VCaP (cell line): ENCODE results near the gene DUSP6.
"Not testable (repeated sequence)": the region's sequence is repeated elsewhere in the genome, so short reads cannot be mapped to it uniquely, and the experiment has no call there.

Experiments
- H3K27ac ChIP-seq: fragments of 450-650 bp; 2 replicates; pipeline ENCODE4 v1.5.1; 2017
- CTCF ChIP-seq: fragments of 450-650 bp; conservative IDR thresholded peaks from 2 replicates; pipeline ENCODE4 v1.5.1; 2017; ENCODE audit warnings: mild to moderate bottlenecking, moderate library complexity

DUSP6 gene

GRCh38 chr12:89345830-89346740, 6.2 kb downstream of the DUSP6 start:
- peak overlapping the region; percentile 54 for H3K27ac ChIP-seq

DNA sequence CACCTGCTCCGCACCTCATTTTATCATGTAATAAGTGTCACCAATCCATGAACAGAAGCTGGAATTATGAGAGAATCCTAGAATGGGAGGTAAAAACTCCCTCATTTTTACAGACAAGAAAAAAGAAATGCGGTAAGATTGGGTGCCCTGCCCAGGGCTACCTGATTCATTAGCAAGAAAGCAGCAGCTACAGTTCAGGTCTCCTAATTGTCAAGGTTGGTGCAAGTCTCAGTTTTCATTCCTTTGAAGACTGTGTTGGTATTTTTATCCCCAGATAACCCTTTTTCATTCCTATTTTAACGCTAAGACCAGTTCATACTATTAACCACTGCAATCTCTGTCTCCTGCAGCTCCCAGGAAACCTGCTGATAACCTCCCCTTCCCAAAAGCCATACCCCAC, 6.9 kb downstream of the DUSP6 start:
- peak overlapping the region; percentile 54; the same call in 1 of the 2 replicates for H3K27ac ChIP-seq
- no peak for TF ChIP-seq CTCF

More at GRCh38 chr12:89345830-89346740, 6.2 kb downstream of the DUSP6 start:
- TF ChIP-seq CTCF: no peak

DNA sequence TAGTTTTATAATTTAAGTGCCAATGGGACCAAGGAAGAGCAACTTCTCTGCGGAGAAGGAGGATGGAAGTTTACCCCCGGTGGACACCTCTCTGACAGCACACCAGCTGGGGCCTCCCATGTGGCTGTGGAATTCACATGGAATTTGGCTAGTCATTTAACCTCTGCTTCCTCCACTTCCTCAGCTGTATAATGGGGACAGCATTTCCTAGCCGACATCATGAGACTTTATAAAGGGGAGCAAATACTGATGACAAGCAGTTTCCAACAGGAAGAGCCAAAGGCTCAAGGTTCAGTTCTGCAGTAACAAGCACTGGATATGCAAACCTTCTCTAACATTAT, 7.5 kb downstream of the DUSP6 start:
- H3K27ac ChIP-seq: no peak overlapping the region
- no peak for TF ChIP-seq CTCF

GRCh38 chr12:89344043-89344861, 8.0 kb downstream of the DUSP6 start:
- no peak for TF ChIP-seq CTCF

DNA sequence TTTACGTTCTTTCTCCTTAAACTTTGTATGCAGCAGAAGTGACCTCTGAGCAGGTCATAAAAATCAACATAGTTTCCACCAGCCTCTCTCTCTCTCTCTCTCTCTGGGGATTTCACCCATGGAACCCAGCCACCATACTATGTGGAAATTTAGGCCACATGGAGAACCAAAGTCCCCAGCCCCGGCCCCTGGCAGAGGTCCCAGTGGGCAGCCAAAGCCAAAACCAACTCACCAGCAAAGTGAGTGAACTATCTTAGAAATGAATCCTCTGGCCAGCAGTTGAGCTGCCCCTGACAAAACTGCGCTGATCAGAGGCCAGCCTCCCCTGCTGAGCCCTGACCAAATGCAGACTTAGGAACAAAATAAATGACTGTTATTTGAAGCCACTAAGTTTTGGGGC, 9.2 kb downstream of the DUSP6 start:
- no peak for TF ChIP-seq CTCF
- no peak overlapping the region for H3K27ac ChIP-seq

More at GRCh38 chr12:89344043-89344861, 8.0 kb downstream of the DUSP6 start:
- no peak overlapping the region for H3K27ac ChIP-seq

DNA sequence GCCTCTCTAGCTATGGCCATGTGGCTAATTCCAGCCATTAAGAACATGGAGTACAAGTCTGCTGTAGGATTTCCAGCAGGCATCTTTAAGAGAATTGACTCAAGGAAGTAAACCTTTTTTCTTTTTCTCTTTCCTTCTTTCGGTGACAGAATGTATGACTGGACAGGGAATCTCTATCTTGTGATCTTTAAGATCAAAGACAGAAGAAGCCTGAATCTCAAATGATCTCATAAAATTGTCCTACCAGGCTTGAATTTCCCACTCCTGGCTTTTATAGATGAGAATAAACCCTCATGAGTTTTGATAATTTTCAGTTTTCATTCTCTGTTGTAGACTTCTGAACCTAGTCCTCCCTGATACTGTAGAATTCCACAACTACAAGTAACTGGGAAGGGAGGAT, 11.4 kb downstream of the DUSP6 start:
- no peak for TF ChIP-seq CTCF
- H3K27ac ChIP-seq: no peak overlapping the region

DNA sequence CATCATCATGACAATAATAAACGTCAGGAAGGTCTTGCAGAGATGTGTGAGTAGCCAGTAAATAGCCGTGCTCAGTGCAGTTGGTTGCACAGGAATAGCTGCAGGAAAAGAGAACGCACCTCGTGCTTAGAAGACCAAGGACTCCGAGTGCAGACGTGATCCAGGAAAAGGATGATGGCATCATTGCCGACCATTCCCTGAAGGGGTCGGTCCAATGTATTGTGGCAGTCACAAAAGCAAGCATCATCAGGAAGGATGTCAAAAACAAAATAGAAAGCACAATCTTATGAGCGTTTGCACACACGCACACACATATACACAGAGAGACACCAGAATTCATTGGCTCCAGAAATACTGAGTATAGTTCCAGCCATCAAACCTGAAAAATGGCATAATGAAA, 12.8 kb downstream of the DUSP6 start:
- no peak for TF ChIP-seq CTCF

GRCh38 chr12:89337136-89337535, 15.2 kb downstream of the DUSP6 start:
- H3K27ac ChIP-seq: not testable (repeated sequence)

More for the DNA sequence above, 12.8 kb downstream of the DUSP6 start:
- no peak overlapping the region for H3K27ac ChIP-seq
